Stimulated activated CD8-positive, alpha-beta memory T cell treated with anti-CD3 and anti-CD28 coated beads, Interleukin-12 subunit alpha, Interleukin-12 subunit beta, amount 100 ng/mL, for 1 hour (primary cell): ENCODE measurements around the gene NEU4.
"Not testable (repeated sequence)": the region's sequence is repeated elsewhere in the genome, so short reads cannot be mapped to it uniquely, and the experiment has no call there.

Experiments used
- DNase-seq: peaks from one replicate; pipeline ENCODE4 v3.0.0-alpha.2; 2020; ENCODE audit warnings: low read depth

NEU4 gene

GRCh38 chr2:241808721-241809382, at the start of gene NEU4:
Gene NEU4, plus strand, starts transcription at chr2:241809193. Its CDS starts 5,292 bp downstream, at chr2:241814485.
- DNase-seq, result no peak

DNA sequence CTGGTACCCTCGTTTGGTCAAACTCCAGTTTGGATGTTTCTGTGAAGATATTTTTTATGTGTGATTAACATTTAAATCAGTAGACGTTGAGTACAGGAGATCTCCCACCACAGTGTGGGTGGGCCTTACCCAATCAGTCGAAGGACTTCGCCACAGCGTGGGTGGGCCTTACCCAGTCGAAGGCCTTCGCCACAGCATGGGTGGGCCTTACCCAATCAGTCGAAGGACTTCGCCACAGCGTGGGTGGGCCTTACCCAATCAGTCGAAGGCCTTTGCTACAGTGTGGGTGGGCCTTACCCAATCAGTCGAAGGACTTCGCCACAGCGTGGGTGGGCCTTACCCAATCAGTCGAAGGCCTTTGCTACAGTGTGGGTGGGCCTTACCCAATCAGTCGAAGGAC, 49.1 kb upstream of the NEU4 start:
- not testable (repeated sequence) for DNase-seq

GRCh38 chr2:241760301-241760771, 48.7 kb upstream of the NEU4 start:
- DNase-seq, result no peak

- no peak for DNase-seq
Observed at GRCh38 chr2:241762321-241762932, 46.6 kb upstream of the NEU4 start.

DNA sequence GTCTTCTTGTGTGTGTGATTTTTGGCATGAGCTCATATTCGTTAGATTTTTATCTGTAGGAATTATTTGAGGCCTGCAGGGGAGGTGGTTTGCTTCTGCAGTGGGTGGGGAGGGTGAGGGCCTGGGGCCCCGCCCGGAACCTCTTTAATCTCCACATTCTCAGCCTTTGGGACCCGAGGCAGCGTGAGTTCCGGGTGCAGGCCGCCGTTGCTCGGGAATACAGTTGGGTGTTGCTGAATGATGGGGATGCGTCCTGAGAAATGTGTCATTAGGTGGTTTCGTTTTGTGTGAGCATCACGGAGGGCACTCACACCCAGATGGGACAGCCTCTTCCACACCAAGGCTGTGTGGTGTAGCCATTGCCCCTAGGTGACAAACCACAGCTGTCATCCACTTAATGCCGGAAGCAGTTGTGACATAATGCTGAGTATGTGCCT, 46.0 kb upstream of the NEU4 start:
- DNase-seq, result peak; percentile 56

- no peak for DNase-seq
Observed at GRCh38 chr2:241763551-241764274, 45.3 kb upstream of the NEU4 start.

DNA sequence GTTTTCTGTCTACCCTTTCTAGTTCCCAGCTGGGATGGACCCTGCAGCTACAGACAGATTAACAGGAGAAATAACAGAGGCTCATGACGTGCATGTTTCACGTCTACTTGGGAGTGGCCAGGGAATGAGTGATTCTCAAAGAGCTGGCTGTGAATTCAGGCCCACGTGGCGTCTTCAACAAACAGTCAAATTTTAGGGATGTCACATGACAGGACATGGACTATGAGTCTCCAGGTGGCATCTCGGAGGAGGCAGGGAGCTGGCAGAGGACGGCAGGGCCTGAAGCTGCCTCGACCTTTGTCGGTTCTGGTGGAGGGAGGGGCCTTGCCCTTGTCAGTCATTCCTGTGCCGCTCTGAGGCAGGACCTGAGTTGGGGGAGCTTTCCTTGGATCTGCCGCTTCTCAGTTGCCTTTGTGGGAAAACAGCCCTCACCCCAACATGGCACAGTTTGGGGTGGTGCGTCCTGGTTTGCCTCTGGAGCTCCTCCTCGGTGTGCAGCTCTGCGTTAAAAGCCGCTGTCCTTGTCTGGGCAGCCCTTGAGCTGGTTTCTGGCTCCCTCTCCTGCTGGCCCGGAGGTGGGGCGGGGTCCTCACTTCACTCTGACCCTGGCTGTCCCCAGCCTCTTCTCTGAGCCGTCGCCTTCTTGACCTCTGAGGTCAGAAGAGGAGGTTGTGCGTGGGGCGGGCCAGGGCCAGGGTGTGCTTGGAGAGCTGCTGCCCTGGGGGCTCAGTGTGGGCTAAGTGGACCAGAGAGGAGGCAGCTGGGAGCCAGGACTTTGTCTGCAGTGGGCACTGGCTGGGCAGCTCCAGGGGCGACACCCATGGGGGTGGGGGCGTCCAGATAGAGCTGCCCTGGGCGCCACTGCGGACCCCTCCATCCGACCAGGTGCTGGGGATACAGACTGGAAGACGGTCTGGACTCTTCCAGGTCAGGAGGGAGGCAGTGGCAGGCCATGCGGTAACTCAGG, 44.4 kb upstream of the NEU4 start:
- DNase-seq, result no peak

DNA sequence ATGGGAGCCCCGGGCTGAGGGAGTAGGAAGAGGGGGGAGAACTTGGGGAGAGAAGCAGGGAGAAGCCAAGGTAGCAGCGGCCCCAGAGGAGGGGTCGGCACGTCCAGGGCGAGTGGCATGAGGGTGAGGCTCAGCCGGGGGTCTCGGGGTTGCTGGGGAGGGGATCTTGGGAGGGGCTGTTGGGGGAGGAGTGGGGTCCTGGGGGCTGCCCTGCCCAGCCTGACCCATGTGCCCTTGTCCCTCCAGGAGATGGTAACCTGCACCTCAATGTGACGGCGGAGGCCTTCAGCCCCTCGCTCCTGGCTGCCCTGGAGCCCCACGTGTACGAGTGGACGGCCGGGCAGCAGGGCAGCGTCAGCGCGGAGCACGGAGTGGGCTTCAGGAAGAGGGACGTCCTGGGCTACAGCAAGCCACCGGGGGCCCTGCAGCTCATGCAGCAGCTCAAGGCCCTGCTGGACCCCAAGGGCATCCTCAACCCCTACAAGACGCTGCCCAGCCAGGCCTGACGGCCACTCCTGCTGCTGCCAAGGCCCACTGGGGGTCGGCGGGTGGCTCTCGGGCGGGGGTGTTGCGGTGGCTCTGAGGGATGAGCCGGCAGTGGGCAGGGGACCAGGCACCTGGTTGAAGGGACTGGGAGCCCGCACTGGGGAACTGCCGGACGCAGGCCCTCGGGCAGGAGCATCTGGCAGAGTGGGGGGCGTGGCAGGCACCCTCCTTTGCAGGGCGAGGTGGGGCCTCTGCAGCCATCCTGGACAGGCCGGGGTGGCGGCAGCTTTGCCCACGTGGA, 41.3 kb upstream of the NEU4 start:
- DNase-seq, result no peak

DNA sequence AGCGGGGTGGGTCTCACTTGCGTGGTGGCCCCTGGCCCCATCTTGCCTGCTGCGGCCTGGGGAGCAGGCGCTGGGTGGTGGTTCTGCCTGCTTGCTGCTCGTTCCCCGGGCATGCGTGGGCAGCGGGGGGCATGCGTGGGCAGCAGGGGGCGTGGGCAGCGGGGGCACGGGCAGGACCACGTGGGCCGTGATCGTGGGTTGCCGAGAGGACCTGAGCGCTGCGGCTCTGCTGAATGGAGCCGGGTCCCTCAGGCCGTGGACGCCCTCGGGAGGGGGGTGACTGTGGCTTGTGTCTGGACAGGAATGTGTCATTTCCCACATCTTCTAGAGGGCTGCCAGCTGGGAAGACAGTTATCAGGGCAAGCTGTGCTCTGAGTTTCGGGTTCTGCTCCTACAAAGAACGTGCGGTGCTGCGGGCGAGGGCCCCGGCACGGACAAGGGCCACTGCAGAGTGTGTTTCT, 40.7 kb upstream of the NEU4 start:
- DNase-seq, result no peak

DNA sequence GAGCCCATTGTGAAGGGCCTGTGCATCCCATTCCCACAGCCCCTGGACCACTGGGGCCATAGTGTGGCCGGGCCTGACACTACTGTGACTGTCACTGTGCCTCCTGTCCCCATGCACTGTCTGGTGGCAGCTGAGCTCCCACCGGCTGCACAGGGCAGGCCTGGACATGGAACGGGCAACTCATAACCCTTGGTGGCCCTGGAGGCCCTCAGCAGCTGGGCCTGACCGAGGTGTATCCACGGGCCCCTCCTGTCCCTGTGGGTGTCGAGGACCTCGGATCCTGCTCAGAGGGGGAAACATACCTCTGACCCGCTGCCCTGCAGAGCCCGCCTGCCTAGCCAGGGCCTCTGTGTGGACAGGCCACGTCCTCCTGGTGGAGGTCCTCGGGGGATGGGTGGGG, 40.1 kb upstream of the NEU4 start:
- no peak for DNase-seq

GRCh38 chr2:241769819-241770184, 39.2 kb upstream of the NEU4 start:
- DNase-seq, result no peak

GRCh38 chr2:241770185-241770935, 38.6 kb upstream of the NEU4 start:
- no peak for DNase-seq

GRCh38 chr2:241770936-241771285, 38.1 kb upstream of the NEU4 start:
- DNase-seq, result no peak

DNA sequence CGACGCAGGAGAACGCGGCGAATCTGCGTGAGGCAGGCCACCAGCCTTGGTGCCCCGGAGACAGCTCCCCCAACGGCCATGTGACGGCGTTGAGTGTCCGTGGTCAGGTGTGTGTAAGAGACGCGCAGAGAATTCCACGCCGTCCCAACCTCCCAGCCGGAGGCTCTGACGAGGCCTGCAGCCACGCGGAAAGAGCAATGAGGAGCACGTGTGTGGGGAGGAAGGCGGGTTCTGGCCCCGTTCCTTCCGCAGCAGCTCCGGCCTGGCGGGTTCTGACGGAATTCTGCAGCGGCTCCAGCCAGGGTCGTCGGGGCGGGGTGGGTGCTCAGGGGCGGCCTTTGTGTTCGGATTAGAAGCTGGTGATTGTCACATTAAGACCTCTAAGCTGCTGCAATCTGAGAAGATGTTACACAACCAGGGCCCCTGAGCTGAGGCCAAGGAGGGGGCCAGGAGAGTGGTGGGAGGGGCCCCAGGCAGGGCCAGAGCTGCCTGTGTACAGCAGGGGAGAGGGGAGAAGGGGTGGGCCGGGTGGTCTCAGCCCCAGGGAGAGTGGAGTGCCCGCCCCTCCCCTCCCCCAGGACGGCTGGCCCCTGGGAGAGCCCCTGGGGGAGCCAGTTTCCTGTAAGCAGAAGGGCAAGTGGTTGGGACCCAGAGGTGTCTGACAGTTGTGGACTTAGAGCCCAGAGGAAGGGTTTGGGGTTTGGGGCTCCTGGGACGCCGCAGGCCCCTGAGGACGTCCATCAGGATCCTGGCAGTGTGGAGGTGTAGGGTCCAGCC, 37.5 kb upstream of the NEU4 start:
- no peak for DNase-seq

GRCh38 chr2:241772063-241772499, 36.9 kb upstream of the NEU4 start:
- DNase-seq, result no peak

GRCh38 chr2:241773511-241774418, 35.2 kb upstream of the NEU4 start:
- no peak for DNase-seq

DNA sequence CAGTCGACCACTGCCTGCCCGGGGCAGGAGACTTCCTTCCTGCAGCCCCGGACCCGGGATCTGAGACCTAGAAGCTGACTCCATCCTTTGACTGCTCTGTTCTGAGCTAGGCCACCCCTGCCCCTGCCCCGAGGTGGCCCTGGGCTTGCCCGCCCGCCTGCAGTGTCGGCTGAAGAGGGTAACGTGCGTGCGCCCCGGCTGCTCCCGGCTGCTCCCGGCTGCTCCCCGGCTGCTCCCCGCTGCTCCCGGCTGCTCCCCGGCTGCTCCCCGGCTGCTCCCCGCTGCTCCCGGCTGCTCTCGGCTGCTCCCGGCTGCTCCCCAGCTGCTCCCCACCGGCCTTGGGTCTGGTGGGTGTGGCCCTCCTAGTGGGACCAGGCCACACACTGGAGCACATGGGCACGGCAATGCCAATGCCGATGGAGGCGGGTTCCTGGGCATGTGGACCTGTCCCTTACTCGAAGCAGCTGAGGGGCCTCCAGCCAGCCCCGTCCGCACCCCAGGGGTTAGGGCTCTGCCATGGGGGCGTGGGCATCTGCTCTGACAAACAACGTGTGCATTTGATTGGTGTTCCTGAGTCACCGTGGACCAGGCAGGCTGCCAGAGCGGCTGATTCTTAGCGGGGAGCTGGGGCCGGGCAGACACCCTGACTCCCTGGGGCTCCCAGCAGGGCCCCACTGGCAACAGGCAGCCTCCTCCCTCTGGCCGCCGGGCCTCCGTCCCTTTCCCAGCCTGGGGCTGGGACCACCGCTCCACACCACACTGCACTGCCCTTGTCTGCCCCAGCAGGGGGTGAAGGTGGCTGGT, 34.4 kb upstream of the NEU4 start:
- no peak for DNase-seq
